Neuronal stem cell (in vitro differentiated cells): ENCODE results near the gene DCUN1D4.
A peak's percentile ranks its signal among the peaks of the same experiment; 100 is the strongest.

Experiments
- DNase-seq: peaks from one replicate; pipeline ENCODE4 v3.0.0-alpha.2; 2013; ENCODE audit warnings: low spot score
- H2AFZ ChIP-seq: one replicate; pipeline ENCODE4 v1.6.1; 2013; ENCODE audit warnings: mild to moderate bottlenecking, low read length, inconsistent platforms
- H2AK5ac ChIP-seq: 2 replicates; pipeline ENCODE4 v1.6.1; 2013; ENCODE audit warnings: low read depth, mild to moderate bottlenecking, inconsistent platforms, low read length, moderate library complexity, mixed read lengths
- H2BK120ac ChIP-seq: 2 replicates; pipeline ENCODE4 v1.6.1; 2013; ENCODE audit warnings: low read depth, mild to moderate bottlenecking, inconsistent platforms, low read length, moderate library complexity, mixed read lengths
- H2BK12ac ChIP-seq: one replicate; pipeline ENCODE4 v1.6.1; 2013; ENCODE audit warnings: low read length, inconsistent platforms
- H2BK15ac ChIP-seq: 2 replicates; pipeline ENCODE4 v1.6.1; 2013; ENCODE audit warnings: mild to moderate bottlenecking, low read length, inconsistent platforms, mixed read lengths
- H2BK5ac ChIP-seq: one replicate; pipeline ENCODE4 v1.6.1; 2013; ENCODE audit warnings: inconsistent platforms, mild to moderate bottlenecking, low read length, moderate library complexity
- H3K14ac ChIP-seq: one replicate; pipeline ENCODE4 v1.6.1; 2013; ENCODE audit warnings: low read length, inconsistent platforms
- H3K18ac ChIP-seq: 2 replicates; pipeline ENCODE4 v1.6.1; 2013; ENCODE audit warnings: low read length, inconsistent platforms
- H3K23ac ChIP-seq: 2 replicates; pipeline ENCODE4 v1.6.1; 2013; ENCODE audit warnings: low read depth, mild to moderate bottlenecking, mixed read lengths, low read length, inconsistent platforms; ENCODE audit not compliant: poor library complexity
- H3K27ac ChIP-seq: replicated peaks from 3 replicates; pipeline ENCODE4 v1.5.1; 2013; ENCODE audit warnings: low read length, inconsistent platforms
- H3K27me3 ChIP-seq, 3 experiments: 2 replicates each; pipeline ENCODE4 v1.6.1; 2013; ENCODE audit warnings: low read length in 3 of 3, mild to moderate bottlenecking in 2 of 3, inconsistent platforms in 1 of 3, low read depth in 1 of 3, mixed read lengths in 1 of 3, moderate library complexity in 1 of 3; ENCODE audit not compliant: control insufficient read depth in 3 of 3, insufficient read depth in 3 of 3
- H3K36me3 ChIP-seq, 2 donors: replicated peaks in 1 of 2; 2 replicates each; pipeline ENCODE4 v1.6.1; 2013; ENCODE audit warnings: low read length in 2 of 2; ENCODE audit not compliant: control insufficient read depth in 2 of 2, insufficient read depth in 2 of 2
- H3K4ac ChIP-seq: 2 replicates; pipeline ENCODE4 v1.6.1; 2013; ENCODE audit warnings: inconsistent platforms, mild to moderate bottlenecking, low read length, moderate library complexity
- H3K4me1 ChIP-seq, 2 donors: 1 replicate in 1 of 2; 2 replicates in 1 of 2; pipeline ENCODE4 v1.6.1; 2013; ENCODE audit warnings: low read length in 2 of 2, low read depth in 1 of 2; ENCODE audit not compliant: control insufficient read depth in 2 of 2, insufficient read depth in 1 of 2
- H3K4me2 ChIP-seq: one replicate; pipeline ENCODE4 v1.6.1; 2013; ENCODE audit warnings: mild to moderate bottlenecking, low read length, inconsistent platforms; ENCODE audit not compliant: insufficient read depth, poor library complexity, severe bottlenecking
- H3K4me3 ChIP-seq, 2 donors: 2 replicates each; pipeline ENCODE4 v1.5.1; 2013; ENCODE audit warnings: low read length in 2 of 2, mild to moderate bottlenecking in 2 of 2, inconsistent platforms in 1 of 2, moderate library complexity in 1 of 2
- H3K79me1 ChIP-seq: one replicate; pipeline ENCODE4 v1.6.1; 2013; ENCODE audit warnings: low read depth, mild to moderate bottlenecking, inconsistent platforms, low read length, moderate library complexity
- H3K9ac ChIP-seq: one replicate; pipeline ENCODE4 v1.6.1; 2013; ENCODE audit warnings: mild to moderate bottlenecking, low read depth, low read length, inconsistent platforms; ENCODE audit not compliant: poor library complexity
- H3K9me3 ChIP-seq, 2 donors: replicated peaks in 1 of 2; 2 replicates each; pipeline versions ENCODE3 to v1.6.1; 2013; ENCODE audit warnings: low read length in 2 of 2, mild to moderate bottlenecking in 2 of 2, inconsistent platforms in 1 of 2, low read depth in 1 of 2, mixed read lengths in 1 of 2, moderate library complexity in 1 of 2; ENCODE audit not compliant: control insufficient read depth in 2 of 2, insufficient read depth in 1 of 2
- H4K8ac ChIP-seq: one replicate; pipeline ENCODE4 v1.6.1; 2013; ENCODE audit warnings: low read depth, mild to moderate bottlenecking, inconsistent platforms, low read length, moderate library complexity
- H4K91ac ChIP-seq: one replicate; pipeline ENCODE4 v1.6.1; 2013; ENCODE audit warnings: low read length, low read depth, mild to moderate bottlenecking, inconsistent platforms; ENCODE audit not compliant: poor library complexity
- WGBS, 2 donors: extraction: QIAGEN DNeasy Blood & Tissue Kit; methylation state at CpG; one replicate each; pipeline ENCODE4 v1.1.7; 2013; ENCODE audit warnings: missing lambda C conversion rate in 2 of 2, mixed read lengths in 1 of 2; ENCODE audit not compliant: insufficient read length in 2 of 2, insufficient replicate concordance in 1 of 2; ENCODE audit errors: extremely low coverage in 2 of 2; 5-methylcytosine and 5-hydroxymethylcytosine counted together

The DCUN1D4 gene

DNA sequence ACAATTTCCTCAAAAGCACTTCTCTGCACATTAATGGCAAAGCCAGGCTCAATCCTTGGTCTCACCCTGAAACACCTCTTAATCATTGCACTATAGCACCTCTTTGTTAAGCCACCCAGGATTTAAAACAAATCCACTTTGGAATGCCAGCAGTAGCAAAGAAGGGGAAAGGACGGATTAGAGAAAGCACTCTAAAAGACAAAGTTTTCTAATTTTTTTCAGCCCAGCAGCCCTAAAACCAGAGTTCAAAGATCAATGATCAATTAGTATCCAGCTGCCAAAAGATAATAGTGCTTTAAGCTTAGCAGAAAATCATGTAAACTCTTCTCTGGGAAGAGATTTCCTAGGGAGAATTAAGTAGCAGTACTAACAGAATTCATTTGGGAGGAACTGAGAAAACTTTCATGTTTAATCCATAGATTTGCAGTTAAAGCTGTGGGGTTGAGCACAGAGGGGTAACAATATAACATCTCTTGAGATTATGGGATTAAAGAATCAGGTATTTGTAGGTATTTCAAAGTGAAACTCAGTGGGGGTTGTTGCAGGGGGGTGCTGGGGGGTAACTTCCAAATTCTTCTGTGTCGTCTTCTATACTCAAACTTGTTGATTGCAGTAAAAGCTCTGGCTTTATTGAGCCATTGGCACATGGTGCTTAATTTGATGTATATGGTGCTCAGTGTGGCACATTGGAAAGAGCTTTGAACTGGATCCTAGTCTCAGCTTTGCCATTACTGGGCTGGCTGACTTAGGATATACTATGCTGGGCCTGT is 115.4 kb downstream of the DCUN1D4 start:
- Histone ChIP-seq H3K14ac (no peak overlapping the region), H3K23ac (no peak overlapping the region), H4K91ac (no peak overlapping the region), H3K4me2 (no peak overlapping the region), H3K79me1 (no peaks in the 10 kb centered on the region), H3K4ac (no peak overlapping the region), H3K9me3 (peaks cover 0 to 6% of the 10 kb centered on the region in 2 donors), H3K4me3 (no peak overlapping the region), H3K9ac (no peak overlapping the region), H2BK120ac (no peak overlapping the region), H3K36me3 (no peaks in the 10 kb centered on the region), H2AFZ (no peak overlapping the region), H2BK12ac (no peak overlapping the region), H3K27ac (peak overlapping the region; percentile 93), H4K8ac (no peak overlapping the region), H3K27me3 (no peaks in the 10 kb centered on the region), H2BK15ac (no peak overlapping the region), H3K4me1 (peaks cover 0 to 11% of the 10 kb centered on the region in 2 donors), H2BK5ac (no peak overlapping the region), H2AK5ac (no peak overlapping the region), H3K18ac (no peak overlapping the region)
- no CpG with 5 or more reads among the region's 2 CpGs for WGBS, 2 donors
- peak; percentile 68 for DNase-seq

GRCh38 chr4:51960486-51960885 is 117.5 kb downstream of the DCUN1D4 start:
- no peak overlapping the region for H4K91ac ChIP-seq
- H3K4me1 ChIP-seq = peaks cover 0 to 11% of the 10 kb centered on the region in 2 donors
- H3K36me3 ChIP-seq = no peaks in the 10 kb centered on the region
- no peak overlapping the region for H2BK15ac ChIP-seq
- H3K4ac ChIP-seq = no peak overlapping the region
- no peak overlapping the region for H2BK12ac ChIP-seq
- H3K79me1 ChIP-seq = no peaks in the 10 kb centered on the region
- no peak overlapping the region for H3K23ac ChIP-seq
- no peak overlapping the region for H4K8ac ChIP-seq
- H3K9me3 ChIP-seq = no peaks in the 10 kb centered on the region
- peak overlapping the region; percentile 73 for H3K18ac ChIP-seq
- H2BK120ac ChIP-seq = no peak overlapping the region
- no peaks in the 10 kb centered on the region for H3K27me3 ChIP-seq
- H3K4me3 ChIP-seq = no peak overlapping the region
- no peak overlapping the region for H2AK5ac ChIP-seq
- WGBS, 2 donors = no CpG with 5 or more reads among the region's 4 CpGs
- no peak overlapping the region for H3K14ac ChIP-seq
- H2AFZ ChIP-seq = no peak overlapping the region
- H3K9ac ChIP-seq = no peak overlapping the region
- H3K27ac ChIP-seq = no peak overlapping the region
- H2BK5ac ChIP-seq = no peak overlapping the region
- H3K4me2 ChIP-seq = no peak overlapping the region
- DNase-seq = no peak

- H2AK5ac ChIP-seq = no peak overlapping the region
- H2BK15ac ChIP-seq = no peak overlapping the region
- no peak overlapping the region for H3K9ac ChIP-seq
- peaks cover 0 to 7% of the 10 kb centered on the region in 2 donors for H3K4me1 ChIP-seq
- H3K79me1 ChIP-seq = no peaks in the 10 kb centered on the region
- H2BK12ac ChIP-seq = no peak overlapping the region
- no peaks in the 10 kb centered on the region for H3K27me3 ChIP-seq
- no peak overlapping the region for H2BK120ac ChIP-seq
- no peak for DNase-seq
- H3K14ac ChIP-seq = no peak overlapping the region
- no peak overlapping the region for H2BK5ac ChIP-seq
- H3K4me2 ChIP-seq = no peak overlapping the region
- no peak overlapping the region for H3K23ac ChIP-seq
- H3K9me3 ChIP-seq = no peaks in the 10 kb centered on the region
- no peak overlapping the region for H3K18ac ChIP-seq
- no peak overlapping the region for H4K8ac ChIP-seq
- H3K4me3 ChIP-seq = no peak overlapping the region
- no CpG with 5 or more reads among the region's 4 CpGs for whole genome bisulfite sequencing, 2 donors
- H2AFZ ChIP-seq = no peak overlapping the region
- H4K91ac ChIP-seq = no peak overlapping the region
- no peak overlapping the region for H3K4ac ChIP-seq
- H3K36me3 ChIP-seq = no peaks in the 10 kb centered on the region
- H3K27ac ChIP-seq = no peak overlapping the region
Measured at GRCh38 chr4:51963841-51964517, 121.0 kb downstream of the DCUN1D4 start.

DNA sequence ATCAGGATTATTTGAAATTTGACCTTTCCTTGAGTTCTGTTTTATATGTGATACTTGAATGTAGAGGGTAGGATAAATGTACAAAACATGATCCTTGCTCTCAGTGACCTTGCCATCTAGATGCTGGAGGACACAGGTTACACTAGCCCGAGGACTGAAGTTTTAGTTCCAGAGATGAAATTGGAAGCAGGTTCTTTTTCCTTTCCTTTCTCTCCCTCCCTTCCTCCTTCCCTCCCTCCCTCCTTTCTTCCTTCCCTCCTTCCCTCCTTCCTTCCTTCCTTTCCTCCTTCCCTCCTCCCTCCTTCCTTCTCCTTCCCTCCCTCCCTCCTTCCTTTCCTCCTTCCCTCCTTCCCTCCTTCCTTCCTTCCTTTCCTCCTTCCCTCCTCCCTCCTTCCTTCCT is 122.9 kb downstream of the DCUN1D4 start:
- no peaks in the 10 kb centered on the region for H3K79me1 ChIP-seq
- H2AFZ ChIP-seq = no peak overlapping the region

More for the DNA sequence above, 122.9 kb downstream of the DCUN1D4 start:
- Histone ChIP-seq H2BK15ac (no peak overlapping the region), H3K4ac (no peak overlapping the region), H3K9me3 (no peaks in the 10 kb centered on the region), H2BK12ac (no peak overlapping the region), H3K14ac (no peak overlapping the region), H3K4me3 (no peak overlapping the region), H3K18ac (no peak overlapping the region), H3K4me2 (no peak overlapping the region), H2BK120ac (no peak overlapping the region), H4K91ac (no peak overlapping the region), H3K27ac (no peak overlapping the region), H2BK5ac (no peak overlapping the region), H3K27me3 (no peaks in the 10 kb centered on the region), H3K9ac (no peak overlapping the region), H4K8ac (no peak overlapping the region), H2AK5ac (no peak overlapping the region), H3K23ac (no peak overlapping the region), H3K4me1 (no peaks in the 10 kb centered on the region), H3K36me3 (no peaks in the 10 kb centered on the region)
- WGBS, 2 donors = no CpG with 5 or more reads among the region's 1 CpG
- no peak for DNase-seq
